Measurements from ENCODE around the gene GYPA. TPM values are rescaled to one million over a fixed set of nuclear protein-coding genes. Genes with fewer than 3 reads are reported as not detected.
"Not testable (repeated sequence)": the region's sequence is repeated elsewhere in the genome, so short reads cannot be mapped to it uniquely, and the experiment has no call there.

GYPA gene
- total and polyA plus RNA-seq, 4 donors, result 2.6 to 27.3 (median 6.7) TPM

- H3K9me3 ChIP-seq (ENCODE audit: control insufficient read depth, insufficient read depth, low read length), result no peaks in the 10 kb centered on the region
- no peaks in the 10 kb centered on the region for H3K27me3 ChIP-seq (ENCODE audit: control insufficient read depth, insufficient read depth, low read length)
- no peaks in the 10 kb centered on the region for H3K36me3 ChIP-seq (ENCODE audit: control insufficient read depth, insufficient read depth, low read length)
- H3K4me3 ChIP-seq (ENCODE audit: low read depth, low read length), result no peak overlapping the region
- no peak for DNase-seq (ENCODE audit: low read depth in 4 of 6, low spot score in 6 of 6)
- H3K4me1 ChIP-seq (ENCODE audit: control insufficient read depth, insufficient read depth, low read length), result no peaks in the 10 kb centered on the region
- 100% methylated on average over 1 of the region's 4 CpGs for WGBS (ENCODE audit: insufficient coverage)
- no peak overlapping the region for H3K27ac ChIP-seq (ENCODE audit: low read depth, low read length)
Measured at GRCh38 chr4:144115519-144115918, 25.0 kb downstream of the GYPA start.

- DNase-seq (ENCODE audit: low read depth in 4 of 6, low spot score in 6 of 6), result no peak
- Histone ChIP-seq H3K27ac (ENCODE audit: low read depth, low read length) (no peak overlapping the region), H3K4me1 (ENCODE audit: control insufficient read depth, insufficient read depth, low read length) (no peaks in the 10 kb centered on the region), H3K27me3 (ENCODE audit: control insufficient read depth, insufficient read depth, low read length) (no peaks in the 10 kb centered on the region), H3K36me3 (ENCODE audit: control insufficient read depth, insufficient read depth, low read length) (no peaks in the 10 kb centered on the region), H3K9me3 (ENCODE audit: control insufficient read depth, insufficient read depth, low read length) (no peaks in the 10 kb centered on the region), H3K4me3 (ENCODE audit: low read depth, low read length) (no peak overlapping the region)
- WGBS (ENCODE audit: insufficient coverage), result 86% methylated on average over 1 of the region's 2 CpGs
Measured at GRCh38 chr4:144113546-144113945, 27.0 kb downstream of the GYPA start.

DNA sequence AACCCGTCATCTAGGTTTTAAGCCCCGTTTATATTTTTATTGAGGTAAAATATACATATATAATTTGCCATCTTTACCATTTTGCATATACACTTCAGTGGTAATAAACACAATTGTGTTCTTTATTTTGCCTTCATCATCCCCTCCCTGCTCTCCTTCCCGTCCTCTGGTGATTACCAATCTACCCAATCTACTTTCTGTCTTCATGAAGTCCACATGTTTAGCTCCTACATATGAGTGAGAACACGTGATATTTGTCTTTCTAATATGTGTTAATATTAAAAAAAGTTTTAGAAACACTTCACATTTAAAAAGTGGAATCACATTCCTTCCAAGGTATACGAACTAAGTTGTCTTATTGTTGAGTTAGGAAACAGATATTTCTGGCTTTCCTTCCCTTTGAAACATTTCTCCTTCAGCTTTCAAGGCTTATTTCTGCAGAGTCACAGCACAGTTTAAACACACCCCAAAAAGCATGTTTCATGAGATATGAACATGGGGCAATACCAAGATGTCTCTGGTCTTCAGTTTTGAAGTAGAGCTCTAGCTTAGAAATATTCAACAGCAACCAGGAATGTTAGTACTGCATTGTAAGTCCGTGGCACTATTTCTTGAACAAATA, 35.9 kb downstream of the GYPA start:
- Histone ChIP-seq H3K4me1 (ENCODE audit: control insufficient read depth, insufficient read depth, low read length) (no peaks in the 10 kb centered on the region), H3K9me3 (ENCODE audit: control insufficient read depth, insufficient read depth, low read length) (no peaks in the 10 kb centered on the region), H3K4me3 (ENCODE audit: low read depth, low read length) (no peak overlapping the region), H3K36me3 (ENCODE audit: control insufficient read depth, insufficient read depth, low read length) (no peaks in the 10 kb centered on the region), H3K27ac (ENCODE audit: low read depth, low read length) (no peak overlapping the region), H3K27me3 (ENCODE audit: control insufficient read depth, insufficient read depth, low read length) (no peaks in the 10 kb centered on the region)
- WGBS (ENCODE audit: insufficient coverage), result no CpG with 5 or more reads among the region's 6 CpGs
- DNase-seq (ENCODE audit: low read depth in 4 of 6, low spot score in 6 of 6), result no peak

- DNase-seq (ENCODE audit: low read depth in 4 of 6, low spot score in 6 of 6), result not testable (repeated sequence)
Measured at GRCh38 chr4:144097776-144098175, 42.7 kb downstream of the GYPA start.

GRCh38 chr4:144093995-144094394, 46.5 kb downstream of the GYPA start:
- not testable (repeated sequence) for H3K4me1 ChIP-seq (ENCODE audit: control insufficient read depth, insufficient read depth, low read length); H3K27me3 ChIP-seq (ENCODE audit: control insufficient read depth, insufficient read depth, low read length); H3K4me3 ChIP-seq (ENCODE audit: low read depth, low read length); H3K36me3 ChIP-seq (ENCODE audit: control insufficient read depth, insufficient read depth, low read length); H3K27ac ChIP-seq (ENCODE audit: low read depth, low read length); H3K9me3 ChIP-seq (ENCODE audit: control insufficient read depth, insufficient read depth, low read length); DNase-seq (ENCODE audit: low read depth in 4 of 6, low spot score in 6 of 6)
- 76% methylated on average over 2 of the region's 4 CpGs for WGBS (ENCODE audit: insufficient coverage)

More at GRCh38 chr4:144097776-144098175, 42.7 kb downstream of the GYPA start:
- H3K9me3 ChIP-seq (ENCODE audit: control insufficient read depth, insufficient read depth, low read length); H3K4me3 ChIP-seq (ENCODE audit: low read depth, low read length); H3K27me3 ChIP-seq (ENCODE audit: control insufficient read depth, insufficient read depth, low read length); H3K27ac ChIP-seq (ENCODE audit: low read depth, low read length); H3K36me3 ChIP-seq (ENCODE audit: control insufficient read depth, insufficient read depth, low read length); H3K4me1 ChIP-seq (ENCODE audit: control insufficient read depth, insufficient read depth, low read length): not testable (repeated sequence)
- WGBS (ENCODE audit: insufficient coverage), result 100% methylated on average over 1 of the region's 2 CpGs

GRCh38 chr4:144091181-144091580, 49.3 kb downstream of the GYPA start:
- H3K9me3 ChIP-seq (ENCODE audit: control insufficient read depth, insufficient read depth, low read length); H3K4me1 ChIP-seq (ENCODE audit: control insufficient read depth, insufficient read depth, low read length); DNase-seq (ENCODE audit: low read depth in 4 of 6, low spot score in 6 of 6); H3K36me3 ChIP-seq (ENCODE audit: control insufficient read depth, insufficient read depth, low read length); H3K27ac ChIP-seq (ENCODE audit: low read depth, low read length); H3K4me3 ChIP-seq (ENCODE audit: low read depth, low read length); H3K27me3 ChIP-seq (ENCODE audit: control insufficient read depth, insufficient read depth, low read length): not testable (repeated sequence)
- WGBS (ENCODE audit: insufficient coverage), result 89% methylated on average over 1 of the region's 2 CpGs

DNA sequence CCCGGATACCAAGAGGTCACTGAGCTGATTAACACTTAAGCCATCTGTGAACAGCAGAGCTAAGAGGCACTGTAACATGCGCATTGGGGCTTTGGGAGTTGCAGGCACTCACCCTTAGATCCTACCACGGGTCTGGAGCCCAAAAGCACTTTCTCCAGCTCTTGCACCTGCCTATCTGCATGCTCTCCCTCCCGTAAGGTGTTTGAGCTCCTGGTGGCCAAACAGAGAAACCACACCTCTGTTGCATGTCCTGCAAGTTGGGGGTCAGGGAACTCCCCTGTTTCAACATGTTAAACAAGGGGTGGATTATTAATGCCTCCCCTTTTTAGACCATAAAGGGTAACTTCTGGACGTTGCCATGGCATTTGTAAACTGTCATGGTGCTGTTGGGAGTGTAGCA, 49.8 kb downstream of the GYPA start:
- Histone ChIP-seq H3K4me3 (ENCODE audit: low read depth, low read length) (no peak overlapping the region), H3K4me1 (ENCODE audit: control insufficient read depth, insufficient read depth, low read length) (no peaks in the 10 kb centered on the region), H3K36me3 (ENCODE audit: control insufficient read depth, insufficient read depth, low read length) (no peaks in the 10 kb centered on the region), H3K27ac (ENCODE audit: low read depth, low read length) (no peak overlapping the region), H3K9me3 (ENCODE audit: control insufficient read depth, insufficient read depth, low read length) (no peaks in the 10 kb centered on the region), H3K27me3 (ENCODE audit: control insufficient read depth, insufficient read depth, low read length) (no peaks in the 10 kb centered on the region)
- WGBS (ENCODE audit: insufficient coverage), result 86% methylated on average over 4 of the region's 5 CpGs
- no peak for DNase-seq (ENCODE audit: low read depth in 4 of 6, low spot score in 6 of 6)

- WGBS (ENCODE audit: insufficient coverage), result no CpG with 5 or more reads among the region's 3 CpGs
- H3K4me1 ChIP-seq (ENCODE audit: control insufficient read depth, insufficient read depth, low read length); H3K36me3 ChIP-seq (ENCODE audit: control insufficient read depth, insufficient read depth, low read length); H3K27ac ChIP-seq (ENCODE audit: low read depth, low read length); H3K4me3 ChIP-seq (ENCODE audit: low read depth, low read length); H3K27me3 ChIP-seq (ENCODE audit: control insufficient read depth, insufficient read depth, low read length); H3K9me3 ChIP-seq (ENCODE audit: control insufficient read depth, insufficient read depth, low read length): not testable (repeated sequence)
- peak in 1 of 6 donors; percentile 10 for DNase-seq (ENCODE audit: low read depth in 4 of 6, low spot score in 6 of 6)
Measured at GRCh38 chr4:144082053-144082452, 58.5 kb downstream of the GYPA start.

DNA sequence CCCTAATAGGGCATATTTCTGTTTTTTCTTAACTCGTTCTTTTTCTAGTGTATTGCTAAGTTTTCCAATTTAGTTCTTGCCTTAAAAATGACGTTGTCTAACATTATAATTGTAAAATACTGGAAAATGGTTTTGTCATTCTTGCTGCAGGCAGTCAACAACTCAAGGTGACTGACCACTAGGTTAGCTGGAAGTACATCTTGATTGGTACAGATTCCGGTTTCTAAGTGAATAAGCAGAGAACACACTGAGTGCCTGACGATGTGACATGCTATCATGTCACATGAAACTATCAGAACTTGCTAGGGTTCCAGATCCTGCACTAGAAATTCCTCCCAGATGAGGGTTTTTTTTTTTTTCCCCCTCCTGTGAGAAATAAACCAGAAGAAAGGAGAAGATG, 60.4 kb downstream of the GYPA start:
- H3K27me3 ChIP-seq (ENCODE audit: control insufficient read depth, insufficient read depth, low read length); H3K4me3 ChIP-seq (ENCODE audit: low read depth, low read length); H3K4me1 ChIP-seq (ENCODE audit: control insufficient read depth, insufficient read depth, low read length); H3K9me3 ChIP-seq (ENCODE audit: control insufficient read depth, insufficient read depth, low read length); H3K27ac ChIP-seq (ENCODE audit: low read depth, low read length); H3K36me3 ChIP-seq (ENCODE audit: control insufficient read depth, insufficient read depth, low read length); DNase-seq (ENCODE audit: low read depth in 4 of 6, low spot score in 6 of 6): not testable (repeated sequence)
- WGBS (ENCODE audit: insufficient coverage), result 95% methylated on average over 2 of the region's 4 CpGs

DNA sequence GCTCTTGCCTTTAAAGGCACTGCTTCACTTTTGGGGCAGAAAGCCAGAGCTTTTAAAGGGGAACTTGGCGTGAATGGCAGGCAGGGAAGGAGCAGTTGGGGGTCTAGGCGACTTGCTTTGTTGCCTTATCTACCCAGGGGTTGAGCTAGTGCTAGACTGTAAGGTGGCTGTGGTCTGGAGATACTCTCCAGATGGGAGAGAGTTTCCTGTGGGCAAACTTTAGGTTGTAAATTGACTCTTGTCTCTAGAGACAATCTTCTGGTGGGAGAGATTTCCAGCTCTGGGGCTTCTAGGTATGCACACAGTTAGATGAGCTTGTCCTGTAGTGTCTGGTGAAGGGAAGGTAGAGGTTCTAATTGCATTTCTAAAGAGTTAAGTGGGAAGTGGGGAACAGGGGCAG, 61.8 kb downstream of the GYPA start:
- DNase-seq (ENCODE audit: low read depth in 4 of 6, low spot score in 6 of 6); H3K27ac ChIP-seq (ENCODE audit: low read depth, low read length); H3K9me3 ChIP-seq (ENCODE audit: control insufficient read depth, insufficient read depth, low read length); H3K4me3 ChIP-seq (ENCODE audit: low read depth, low read length); H3K4me1 ChIP-seq (ENCODE audit: control insufficient read depth, insufficient read depth, low read length); H3K36me3 ChIP-seq (ENCODE audit: control insufficient read depth, insufficient read depth, low read length); H3K27me3 ChIP-seq (ENCODE audit: control insufficient read depth, insufficient read depth, low read length): not testable (repeated sequence)
- WGBS (ENCODE audit: insufficient coverage), result 44% methylated on average over 1 of the region's 2 CpGs
